T47D (cell line): ENCODE data around the gene PDIK1L.

Experiments used
- DNase-seq, 2 experiments: peaks; one replicate each; pipeline versions ENCODE4 v3.0.0 to v3.0.0-alpha.2; 2011 to 2012; ENCODE audit warnings: low read depth in 1 of 2, low spot score in 1 of 2
- JUND ChIP-seq: IDR thresholded peaks from 2 replicates; pipeline ENCODE4 v1.6.1; 2012; ENCODE audit warnings: low read depth
- in situ Hi-C: cut with HindIII; loops from 2 replicates; pipeline ENCODE4 v1.10.0; 2016; ENCODE audit warnings: low sequenced_read_pairs, low pct_unique_long_range_greater_than_20kb

Gene PDIK1L

DNA sequence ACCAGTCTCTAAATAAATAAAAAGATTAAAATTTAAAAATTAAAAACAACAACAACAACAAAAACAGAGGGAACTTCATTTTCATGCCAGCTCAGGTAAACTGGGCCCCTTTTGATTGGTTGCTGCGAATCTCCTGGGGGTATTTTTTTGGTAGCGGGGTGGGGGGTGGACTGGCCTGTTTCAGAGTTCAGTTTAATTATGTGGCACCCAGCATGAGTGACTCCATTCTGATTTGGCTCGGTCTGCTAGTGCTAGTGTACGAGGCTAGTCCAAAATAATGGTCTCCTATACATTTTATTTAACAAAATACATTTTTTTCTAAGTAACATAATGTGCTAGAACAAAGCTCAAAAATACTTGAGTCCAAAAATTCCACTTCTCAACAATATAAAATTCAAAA is 18.2 kb downstream of the PDIK1L start:
- no peak for DNase-seq
- in situ Hi-C loops = no loop called here
- TF ChIP-seq JUND = no peak

GRCh38 chr1:26130695-26131094 is 19.1 kb downstream of the PDIK1L start:
- in situ Hi-C loops = no loop called here
- DNase-seq = no peak
- TF ChIP-seq JUND = no peak

DNA sequence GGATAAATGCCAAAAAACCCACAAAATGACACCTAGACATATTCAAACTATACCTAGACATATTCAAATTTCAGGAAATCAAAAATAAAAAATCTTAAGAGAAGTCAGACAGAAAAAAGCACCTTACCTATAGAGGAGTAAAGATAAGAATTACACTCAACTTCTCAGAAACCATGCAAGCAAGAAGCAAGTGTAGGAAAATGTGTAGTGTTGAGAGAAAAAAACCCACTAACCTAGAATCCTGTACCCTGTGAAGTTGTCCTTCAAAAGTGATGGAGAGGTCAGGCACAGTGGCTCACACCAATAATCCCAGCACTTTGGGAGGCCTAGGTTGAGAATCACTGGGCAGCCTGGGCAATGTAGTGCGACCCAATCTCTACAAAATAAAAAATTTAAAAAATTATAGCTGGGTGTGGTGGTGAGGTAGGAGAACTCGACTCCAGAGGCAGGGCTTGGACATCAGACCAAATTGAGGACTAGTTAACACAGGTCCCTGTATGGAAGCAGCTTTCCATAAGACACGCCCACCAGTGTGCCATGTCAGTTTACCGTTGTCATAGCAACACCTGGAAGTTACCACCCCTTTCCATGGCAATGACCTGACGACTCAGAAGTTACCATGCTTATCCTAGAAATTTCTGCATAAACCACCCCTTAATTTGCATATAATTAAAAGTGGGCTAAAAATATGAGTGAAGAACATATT is 20.7 kb downstream of the PDIK1L start:
- no peak for TF ChIP-seq JUND
- peak in 1 of 2 experiments; percentile 69 for DNase-seq
- in situ Hi-C loops = no loop called here

GRCh38 chr1:26132834-26133167 is 21.2 kb downstream of the PDIK1L start:
- no peak for TF ChIP-seq JUND
- DNase-seq = no peak
- in situ Hi-C loops = no loop called here

DNA sequence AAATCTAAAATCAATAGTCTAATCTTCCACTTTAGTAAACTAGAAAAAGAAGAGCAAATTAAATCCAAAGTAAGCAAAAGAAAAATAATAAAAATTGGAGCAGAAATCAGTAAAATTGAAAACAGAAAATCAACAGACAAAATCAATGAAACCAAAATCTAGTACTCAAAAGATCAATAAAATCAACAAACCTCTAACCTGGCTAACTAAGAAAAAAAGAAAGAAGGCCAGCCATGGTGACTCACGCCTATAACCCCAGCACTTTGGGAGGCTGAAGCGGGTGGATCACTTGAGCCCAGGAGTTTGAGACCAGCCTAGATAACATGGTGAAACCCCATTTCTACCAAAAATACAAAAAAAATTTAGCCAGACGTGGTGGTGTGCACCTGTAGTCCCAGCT is 22.8 kb downstream of the PDIK1L start:
- in situ Hi-C loops = no loop called here
- no peak for TF ChIP-seq JUND
- DNase-seq = no peak

DNA sequence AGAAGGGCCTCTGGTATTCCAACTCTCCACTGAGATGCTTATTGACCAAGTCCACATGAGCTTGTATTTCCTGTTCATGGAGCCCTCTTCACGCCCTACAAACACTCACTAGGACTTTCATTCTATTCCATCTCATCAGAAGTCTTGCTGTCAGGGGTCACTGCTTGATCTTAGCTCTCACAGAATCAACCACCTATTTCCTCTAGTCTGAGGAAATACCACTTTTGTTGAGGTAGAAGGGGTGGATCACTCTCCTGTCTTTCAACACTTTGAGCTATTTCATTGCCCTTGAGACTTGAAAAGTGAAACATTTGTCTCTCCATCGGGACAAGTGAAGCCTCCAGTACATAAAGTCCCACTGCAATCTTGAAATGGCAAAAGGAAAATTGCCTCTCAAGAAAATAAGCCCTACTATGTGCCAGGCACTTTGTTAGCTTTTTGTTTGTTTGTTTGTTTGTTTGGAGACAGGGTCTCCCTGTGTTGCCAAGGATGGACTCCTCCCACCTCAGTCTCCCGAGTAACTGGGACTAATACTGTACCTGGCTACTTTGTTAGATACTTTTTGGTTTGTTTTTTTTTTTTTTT is 27.4 kb downstream of the PDIK1L start:
- in situ Hi-C loops = no loop called here
- DNase-seq = no peak
- no peak for TF ChIP-seq JUND

GRCh38 chr1:26142159-26142558 is 30.5 kb downstream of the PDIK1L start:
- in situ Hi-C loops = no loop called here
- DNase-seq = no peak
- no peak for TF ChIP-seq JUND

- DNase-seq = peak; percentile 37 to 84
- in situ Hi-C loops = no loop called here
- no peak for TF ChIP-seq JUND
Observed at GRCh38 chr1:26145041-26145959, 33.7 kb downstream of the PDIK1L start.

- TF ChIP-seq JUND = no peak
- DNase-seq = no peak
- in situ Hi-C loops = no loop called here
Observed at GRCh38 chr1:26145960-26146294, 34.3 kb downstream of the PDIK1L start.

GRCh38 chr1:26148887-26149286 is 37.3 kb downstream of the PDIK1L start:
- in situ Hi-C loops = no loop called here
- DNase-seq = no peak
- no peak for TF ChIP-seq JUND

DNA sequence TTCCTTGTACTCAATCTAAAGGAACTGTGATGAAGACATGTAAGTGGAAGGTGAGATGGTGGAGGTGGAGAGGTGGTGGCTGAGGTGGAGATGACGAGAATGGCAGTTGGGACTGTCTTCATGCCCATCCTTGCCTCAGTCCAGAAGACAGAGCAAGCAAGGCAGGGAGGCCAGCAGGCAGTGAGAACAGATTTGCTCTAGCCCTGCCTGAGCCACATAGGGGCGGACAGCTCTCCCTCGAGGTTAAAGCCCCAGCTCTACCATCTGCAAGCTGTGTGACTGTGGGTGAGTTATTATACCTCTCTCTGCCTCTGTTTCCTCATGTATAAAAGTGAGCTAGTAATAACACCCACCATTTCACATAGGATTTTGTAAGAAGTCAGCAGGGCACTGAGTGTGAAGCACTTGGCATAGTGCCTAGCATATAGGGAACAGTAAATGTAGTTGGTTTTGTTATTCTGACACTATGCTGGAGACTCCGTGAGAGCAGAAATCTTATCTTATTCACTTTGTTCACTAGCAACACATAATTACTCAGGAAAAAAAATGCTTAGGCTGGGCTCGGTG is 42.4 kb downstream of the PDIK1L start:
- DNase-seq = no peak
- no peak for TF ChIP-seq JUND
- in situ Hi-C loops = no loop called here

DNA sequence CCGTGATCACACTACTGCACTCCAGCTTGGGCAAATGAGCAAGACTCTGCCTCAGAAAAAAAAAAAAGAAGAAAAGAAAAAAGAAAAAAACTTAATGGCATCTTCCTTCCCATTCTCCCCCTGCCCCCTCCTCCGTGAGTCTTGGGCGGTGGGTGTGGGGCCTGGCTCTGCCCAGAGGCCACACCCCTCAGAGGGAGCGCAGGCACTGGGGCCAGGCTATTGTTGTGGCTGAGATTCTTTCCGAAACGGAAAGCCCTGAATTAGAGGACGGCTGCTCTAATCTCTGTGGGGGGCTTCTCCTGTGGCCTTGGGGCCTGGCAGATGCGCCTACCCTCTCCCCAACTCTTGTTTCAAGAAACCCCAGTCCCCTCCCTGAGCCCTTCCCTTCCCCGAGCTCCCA is 43.1 kb downstream of the PDIK1L start:
- DNase-seq = no peak
- in situ Hi-C loops = no loop called here
- no peak for TF ChIP-seq JUND
